Stimulated activated memory B cell treated with anti-CD40 and anti-IgM and Interleukin-4, amounts not matched to agents 10 μg/mL and 1 μg/mL and 100 μg/mL, for 72 hours (primary cell): ENCODE data around the gene FGGY.
"Not testable (repeated sequence)": the region's sequence is repeated elsewhere in the genome, so short reads cannot be mapped to it uniquely, and the experiment has no call there.

ENCODE experiments used
- ATAC-seq: fragments of 150-1000 bp; cut with Tn5 transposase; 2 replicates; pipeline ENCODE4 v1.10.0; 2021
- H3K27ac Mint-ChIP-seq: one replicate; pipeline ENCODE4 v1.8.0; 2022; ENCODE audit warnings: mild to moderate bottlenecking, mixed read lengths
- H3K27me3 Mint-ChIP-seq: one replicate; pipeline ENCODE4 v1.8.0; 2022; ENCODE audit warnings: mixed read lengths
- H3K36me3 Mint-ChIP-seq: one replicate; pipeline ENCODE4 v1.8.0; 2022; ENCODE audit warnings: mixed read lengths
- H3K4me1 Mint-ChIP-seq: one replicate; pipeline ENCODE4 v1.8.0; 2022; ENCODE audit warnings: mixed read lengths
- H3K4me3 Mint-ChIP-seq: one replicate; pipeline ENCODE4 v1.8.0; 2022; ENCODE audit warnings: mild to moderate bottlenecking, moderate library complexity, mixed read lengths
- H3K9me3 Mint-ChIP-seq: one replicate; pipeline ENCODE4 v1.8.0; 2022; ENCODE audit warnings: mixed read lengths

The FGGY gene

GRCh38 chr1:59554011-59554663 lies 257.2 kb downstream of the FGGY start:
- Mint-ChIP-seq H3K4me3 (no peak overlapping the region), H3K36me3 (peaks cover 62% of the 10 kb centered on the region), H3K27me3 (no peaks in the 10 kb centered on the region), H3K4me1 (peaks cover 6% of the 10 kb centered on the region), H3K27ac (no peak overlapping the region), H3K9me3 (peaks cover 10% of the 10 kb centered on the region)
- ATAC-seq: no peak

GRCh38 chr1:59554752-59555151 lies 257.9 kb downstream of the FGGY start:
- Mint-ChIP-seq H3K9me3 (peaks cover 10% of the 10 kb centered on the region), H3K27ac (no peak overlapping the region), H3K4me1 (peaks cover 6% of the 10 kb centered on the region), H3K27me3 (no peaks in the 10 kb centered on the region), H3K36me3 (peaks cover 62% of the 10 kb centered on the region), H3K4me3 (no peak overlapping the region)
- no peak for ATAC-seq

DNA sequence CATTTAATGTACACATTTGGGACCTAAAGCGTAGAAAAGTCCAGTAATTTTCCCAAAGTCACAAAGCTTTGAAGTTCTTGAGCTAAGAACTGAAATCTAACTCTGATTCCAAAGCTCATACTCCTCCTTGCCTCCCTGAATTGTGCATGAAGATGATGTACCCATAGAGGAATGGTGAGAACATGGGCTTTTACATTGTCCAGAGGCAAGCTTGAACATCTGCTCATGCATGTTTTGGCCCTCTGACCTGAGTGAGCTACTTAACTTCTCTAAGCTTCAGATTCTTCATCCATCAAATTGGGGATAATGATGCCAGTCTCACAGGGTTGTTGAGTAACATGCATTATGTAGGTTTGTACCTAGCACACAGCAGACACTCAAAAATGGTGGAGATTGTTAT lies 259.5 kb downstream of the FGGY start:
- Mint-ChIP-seq H3K4me3 (no peak overlapping the region), H3K4me1 (peaks cover 21% of the 10 kb centered on the region), H3K36me3 (peaks cover 54% of the 10 kb centered on the region), H3K9me3 (peaks cover 10% of the 10 kb centered on the region), H3K27me3 (no peaks in the 10 kb centered on the region), H3K27ac (no peak overlapping the region)
- no peak for ATAC-seq

DNA sequence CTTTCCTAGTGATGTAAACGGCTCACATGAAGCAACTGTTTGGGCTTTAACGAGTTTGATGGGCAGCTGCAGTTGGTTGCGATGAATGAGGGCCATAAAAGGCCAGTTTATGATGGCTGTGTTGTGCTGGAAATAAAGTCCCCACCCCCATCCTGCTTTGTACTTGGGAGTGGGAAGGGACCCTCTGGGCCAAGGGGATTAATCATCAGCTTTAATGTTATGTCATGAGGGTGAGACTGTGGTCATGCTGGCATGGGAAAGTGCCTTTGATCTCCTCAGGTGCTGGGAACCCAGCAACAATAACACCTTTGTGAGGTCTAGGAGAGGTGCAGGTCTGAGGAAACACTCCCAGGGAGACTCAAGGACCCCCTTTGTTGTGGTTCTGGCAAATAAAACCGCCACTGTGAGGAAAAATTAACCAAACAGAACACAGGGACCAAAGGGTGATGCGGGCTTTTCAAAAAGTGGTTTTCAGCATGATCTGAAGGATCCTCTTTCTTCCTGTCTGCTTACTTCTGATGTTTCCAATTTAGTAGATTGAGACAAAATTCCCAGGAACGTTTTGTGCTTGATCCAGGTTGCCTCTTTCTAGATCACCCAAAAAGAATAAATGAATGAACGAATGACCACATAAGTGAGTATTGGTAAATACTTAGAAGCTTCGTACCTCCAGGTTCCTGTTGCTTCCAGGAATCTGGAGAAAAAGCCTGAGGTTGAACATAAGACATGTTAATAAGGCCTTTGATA lies 260.1 kb downstream of the FGGY start:
- no peaks in the 10 kb centered on the region for H3K27me3 Mint-ChIP-seq
- ATAC-seq: no peak
- no peak overlapping the region for H3K4me3 Mint-ChIP-seq
- peaks cover 23% of the 10 kb centered on the region for H3K4me1 Mint-ChIP-seq
- no peak overlapping the region for H3K27ac Mint-ChIP-seq
- peaks cover 54% of the 10 kb centered on the region for H3K36me3 Mint-ChIP-seq
- peaks cover 10% of the 10 kb centered on the region for H3K9me3 Mint-ChIP-seq

- ATAC-seq: no peak
- Mint-ChIP-seq H3K4me1 (peaks cover 23% of the 10 kb centered on the region), H3K27ac (no peak overlapping the region), H3K9me3 (peaks cover 10% of the 10 kb centered on the region), H3K27me3 (no peaks in the 10 kb centered on the region), H3K4me3 (no peak overlapping the region), H3K36me3 (peaks cover 54% of the 10 kb centered on the region)
Measured at GRCh38 chr1:59557549-59557885, 260.6 kb downstream of the FGGY start.

GRCh38 chr1:59558580-59558979 lies 261.7 kb downstream of the FGGY start:
- peaks cover 54% of the 10 kb centered on the region for H3K36me3 Mint-ChIP-seq
- H3K27ac Mint-ChIP-seq: peak overlapping the region; percentile 47
- peaks cover 34% of the 10 kb centered on the region for H3K4me1 Mint-ChIP-seq
- H3K27me3 Mint-ChIP-seq, ATAC-seq, H3K4me3 Mint-ChIP-seq: not testable (repeated sequence)
- peaks cover 10% of the 10 kb centered on the region for H3K9me3 Mint-ChIP-seq

GRCh38 chr1:59560807-59561450 lies 264.0 kb downstream of the FGGY start:
- H3K27ac Mint-ChIP-seq: peak overlapping the region; percentile 53
- peaks cover 43% of the 10 kb centered on the region for H3K4me1 Mint-ChIP-seq
- H3K27me3 Mint-ChIP-seq: no peaks in the 10 kb centered on the region
- H3K36me3 Mint-ChIP-seq: peaks cover 31% of the 10 kb centered on the region
- no peak overlapping the region for H3K4me3 Mint-ChIP-seq
- ATAC-seq: peak; percentile 94
- peaks cover 10% of the 10 kb centered on the region for H3K9me3 Mint-ChIP-seq

DNA sequence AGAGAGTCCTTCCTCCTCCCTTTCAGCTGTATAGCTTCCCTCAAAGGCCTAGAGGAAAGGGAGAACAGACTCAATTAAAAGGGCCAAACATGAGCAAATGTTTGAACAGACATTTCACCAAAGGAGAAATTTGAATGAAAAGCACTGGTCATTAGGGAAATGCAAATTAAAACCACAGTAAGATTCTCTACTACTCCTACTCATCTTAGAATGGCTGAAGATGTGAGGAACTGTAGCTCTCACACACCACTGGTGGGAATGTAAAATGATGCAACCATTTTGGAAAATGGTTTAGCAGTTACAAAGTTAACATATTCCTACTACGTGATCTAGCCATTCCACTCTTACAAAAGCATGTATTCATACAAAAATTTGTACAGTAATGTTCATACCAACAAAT lies 264.9 kb downstream of the FGGY start:
- H3K36me3 Mint-ChIP-seq: peaks cover 23% of the 10 kb centered on the region
- peaks cover 43% of the 10 kb centered on the region for H3K4me1 Mint-ChIP-seq
- no peaks in the 10 kb centered on the region for H3K27me3 Mint-ChIP-seq
- H3K27ac Mint-ChIP-seq: peak overlapping the region; percentile 53
- no peak for ATAC-seq
- no peak overlapping the region for H3K4me3 Mint-ChIP-seq
- peaks cover 7% of the 10 kb centered on the region for H3K9me3 Mint-ChIP-seq

- H3K9me3 Mint-ChIP-seq: no peaks in the 10 kb centered on the region
- H3K36me3 Mint-ChIP-seq: no peaks in the 10 kb centered on the region
- ATAC-seq: no peak
- H3K4me1 Mint-ChIP-seq: peaks cover 43% of the 10 kb centered on the region
- H3K27me3 Mint-ChIP-seq: no peaks in the 10 kb centered on the region
- no peak overlapping the region for H3K4me3 Mint-ChIP-seq
- H3K27ac Mint-ChIP-seq: no peak overlapping the region
Measured at GRCh38 chr1:59564192-59564891, 267.4 kb downstream of the FGGY start.

DNA sequence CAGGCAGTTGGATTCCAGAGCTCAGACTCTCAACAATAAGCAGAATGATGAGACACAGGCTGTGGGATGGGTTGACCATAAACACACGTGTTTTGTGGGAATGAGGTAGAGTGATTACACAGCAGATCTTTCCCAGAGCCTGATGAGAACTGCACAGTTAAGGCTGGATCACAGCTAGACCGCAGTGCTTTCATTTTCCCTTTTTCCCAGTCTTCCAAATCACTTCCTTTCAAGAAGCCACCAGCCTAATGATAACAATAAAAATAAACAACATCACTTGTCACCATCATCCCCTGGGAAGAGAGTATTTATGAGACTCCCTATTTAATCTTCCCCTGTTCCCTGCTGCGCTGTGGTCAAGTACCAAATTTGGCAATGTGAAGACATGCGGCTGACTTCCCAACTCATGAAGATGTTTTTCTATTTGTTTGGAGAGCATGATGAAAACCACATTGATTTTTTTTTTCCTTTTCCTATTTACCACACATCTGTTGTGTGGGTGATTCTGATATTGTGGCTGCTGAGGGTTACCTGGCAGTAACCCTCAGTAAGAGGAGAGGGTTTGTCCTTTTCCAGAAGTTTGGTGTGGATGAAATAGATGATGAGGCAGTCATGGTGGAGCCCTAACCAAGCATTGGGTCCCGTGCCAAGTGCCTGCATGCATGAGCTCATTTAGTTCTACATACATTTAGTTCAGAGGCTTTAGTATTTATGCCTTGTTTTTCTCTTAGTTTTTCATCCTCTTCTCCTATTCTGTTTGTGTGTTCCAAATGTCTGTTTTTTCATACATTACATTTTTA lies 268.9 kb downstream of the FGGY start:
- ATAC-seq: no peak
- no peaks in the 10 kb centered on the region for H3K36me3 Mint-ChIP-seq

DNA sequence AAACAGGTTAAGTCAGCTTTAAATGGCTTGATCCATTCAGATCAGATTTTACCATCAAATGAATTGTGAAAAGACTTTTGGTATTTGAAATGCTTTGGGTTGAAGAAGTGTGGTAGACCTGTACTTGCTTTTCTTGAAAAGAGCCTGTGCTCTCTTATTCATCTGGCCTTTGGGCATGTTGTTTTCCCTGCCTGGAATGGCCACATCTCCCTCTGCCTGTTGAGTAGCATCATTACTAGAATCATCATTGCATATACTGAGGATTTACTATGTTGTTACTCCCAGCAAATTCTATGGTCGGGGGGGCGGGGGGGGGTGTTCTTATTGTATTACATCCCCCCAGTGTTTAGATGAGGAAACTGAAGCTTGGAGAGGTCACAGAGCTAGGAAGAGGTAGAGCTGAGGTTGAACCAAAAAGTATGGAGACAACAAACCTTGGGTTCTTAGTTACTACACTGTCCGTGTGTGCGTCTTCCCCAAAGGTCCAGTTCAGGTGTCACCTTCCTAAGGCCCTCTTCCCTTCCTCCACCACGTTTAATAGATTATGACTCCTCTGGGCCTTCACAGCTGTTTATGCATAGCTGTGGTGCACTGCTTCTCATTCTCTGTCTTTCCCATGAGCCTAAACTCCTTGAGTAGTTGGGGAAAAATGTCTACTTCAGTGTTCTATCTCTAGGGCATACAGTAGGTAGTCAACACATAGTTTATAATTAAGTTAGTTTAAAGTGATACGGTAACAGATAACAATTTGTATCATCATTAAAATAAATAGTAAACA lies 271.5 kb downstream of the FGGY start:
- H3K4me3 Mint-ChIP-seq: no peak overlapping the region
- H3K27ac Mint-ChIP-seq: peak overlapping the region; percentile 35
- H3K27me3 Mint-ChIP-seq: no peaks in the 10 kb centered on the region
- H3K9me3 Mint-ChIP-seq: no peaks in the 10 kb centered on the region
- peaks cover 6% of the 10 kb centered on the region for H3K36me3 Mint-ChIP-seq
- no peak for ATAC-seq
- H3K4me1 Mint-ChIP-seq: peaks cover 36% of the 10 kb centered on the region

More for the DNA sequence above, 268.9 kb downstream of the FGGY start:
- Mint-ChIP-seq H3K27ac (peak overlapping the region; percentile 7), H3K4me3 (no peak overlapping the region), H3K9me3 (no peaks in the 10 kb centered on the region), H3K4me1 (peaks cover 44% of the 10 kb centered on the region), H3K27me3 (no peaks in the 10 kb centered on the region)

DNA sequence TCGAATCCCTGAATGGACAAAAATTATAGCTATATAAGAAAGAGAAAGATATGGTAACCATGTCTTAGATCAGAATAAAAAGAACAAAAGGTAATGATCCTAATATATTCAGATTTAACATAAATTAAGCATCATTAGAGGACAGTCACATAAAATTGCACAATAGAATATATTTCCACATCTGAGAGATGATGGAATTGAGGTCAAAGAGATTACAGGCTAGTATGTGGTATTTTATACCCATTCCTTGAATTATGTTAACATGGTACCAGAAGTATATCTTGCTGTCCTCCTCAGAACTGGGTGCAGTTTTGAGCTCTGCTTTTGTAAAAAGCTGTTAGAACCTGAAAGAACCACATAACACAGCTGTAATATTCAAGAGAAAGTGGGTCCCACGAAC lies 272.3 kb downstream of the FGGY start:
- peak overlapping the region; percentile 35 for H3K27ac Mint-ChIP-seq
- H3K27me3 Mint-ChIP-seq: no peaks in the 10 kb centered on the region
- H3K36me3 Mint-ChIP-seq: peaks cover 12% of the 10 kb centered on the region
- ATAC-seq: no peak
- peaks cover 5% of the 10 kb centered on the region for H3K9me3 Mint-ChIP-seq
- H3K4me3 Mint-ChIP-seq: no peak overlapping the region
- peaks cover 29% of the 10 kb centered on the region for H3K4me1 Mint-ChIP-seq

GRCh38 chr1:59570524-59570923 lies 273.6 kb downstream of the FGGY start:
- peak; percentile 80 for ATAC-seq
- Mint-ChIP-seq H3K27ac (peak overlapping the region; percentile 11), H3K27me3 (no peaks in the 10 kb centered on the region), H3K4me3 (no peak overlapping the region), H3K36me3 (peaks cover 14% of the 10 kb centered on the region), H3K4me1 (peaks cover 25% of the 10 kb centered on the region), H3K9me3 (peaks cover 6% of the 10 kb centered on the region)

GRCh38 chr1:59574085-59574484 lies 277.2 kb downstream of the FGGY start:
- ATAC-seq: no peak
- H3K27ac Mint-ChIP-seq: no peak overlapping the region
- peaks cover 14% of the 10 kb centered on the region for H3K36me3 Mint-ChIP-seq
- H3K4me3 Mint-ChIP-seq: no peak overlapping the region
- H3K9me3 Mint-ChIP-seq: peaks cover 6% of the 10 kb centered on the region
- H3K27me3 Mint-ChIP-seq: no peaks in the 10 kb centered on the region
- peaks cover 25% of the 10 kb centered on the region for H3K4me1 Mint-ChIP-seq
